Astrocyte (in vitro differentiated cells and primary cell): ENCODE data around the gene HABP4. TPM values are rescaled to one million over a fixed set of nuclear protein-coding genes. Genes with fewer than 3 reads are reported as not detected.

Experiments
- DNase-seq: peaks from one replicate; pipeline ENCODE4 v3.0.0-alpha.2; 2010; ENCODE audit warnings: low read depth
- FAIRE-seq: peaks from 2 replicates; lab custom pipeline; 2011; peaks lifted over from hg19 to GRCh38; lab: Jason Lieb, UNC
- H2AFZ ChIP-seq: 2 replicates; pipeline ENCODE4 v1.6.0; 2012; ENCODE audit warnings: low read depth, low read length, inconsistent platforms
- H3K27ac ChIP-seq: 2 replicates; pipeline ENCODE4 v1.5.1; 2011; ENCODE audit warnings: low read depth, low read length, inconsistent platforms
- H3K27me3 ChIP-seq: 2 replicates; pipeline ENCODE4 v1.6.0; 2011; ENCODE audit warnings: low read length, inconsistent platforms; ENCODE audit not compliant: insufficient read depth
- H3K36me3 ChIP-seq: 2 replicates; pipeline ENCODE4 v1.5.1; 2011; ENCODE audit warnings: low read length, inconsistent platforms; ENCODE audit not compliant: insufficient read depth
- H3K4me1 ChIP-seq: 2 replicates; pipeline ENCODE4 v1.5.1; 2011; ENCODE audit warnings: low read length, inconsistent platforms; ENCODE audit not compliant: insufficient read depth
- H3K4me2 ChIP-seq: 2 replicates; pipeline ENCODE4 v1.6.0; 2012; ENCODE audit warnings: low read length, inconsistent platforms
- H3K4me3 ChIP-seq: 2 replicates; pipeline ENCODE4 v1.5.1; 2011; ENCODE audit warnings: low read depth, mild to moderate bottlenecking, low read length, inconsistent platforms; ENCODE audit not compliant: insufficient read depth
- H3K79me2 ChIP-seq: 2 replicates; pipeline ENCODE4 v1.6.0; 2012; ENCODE audit warnings: mild to moderate bottlenecking, low read length, inconsistent platforms; ENCODE audit not compliant: insufficient read depth
- H3K9ac ChIP-seq: 2 replicates; pipeline ENCODE4 v1.6.0; 2012; ENCODE audit warnings: mild to moderate bottlenecking, low read length, inconsistent platforms
- H3K9me3 ChIP-seq: 2 replicates; pipeline ENCODE4 v1.5.1; 2012; ENCODE audit warnings: low read depth, mild to moderate bottlenecking, low read length, inconsistent platforms; ENCODE audit not compliant: insufficient read depth
- H4K20me1 ChIP-seq: 2 replicates; pipeline ENCODE4 v1.6.0; 2012; ENCODE audit warnings: low read length, inconsistent platforms; ENCODE audit not compliant: insufficient read depth
- H3K27ac Mint-ChIP-seq: one replicate; pipeline ENCODE4 v1.8.0; 2021; ENCODE audit warnings: mild to moderate bottlenecking, mixed read lengths; ENCODE audit not compliant: unreplicated experiment
- H3K27me3 Mint-ChIP-seq: one replicate; pipeline ENCODE4 v1.8.0; 2021; ENCODE audit warnings: low read depth, mixed read lengths; ENCODE audit not compliant: unreplicated experiment
- H3K36me3 Mint-ChIP-seq: one replicate; pipeline ENCODE4 v1.8.0; 2021; ENCODE audit warnings: low read depth, mixed read lengths; ENCODE audit not compliant: unreplicated experiment
- H3K4me1 Mint-ChIP-seq: one replicate; pipeline ENCODE4 v1.8.0; 2021; ENCODE audit warnings: low read depth, mixed read lengths; ENCODE audit not compliant: unreplicated experiment
- H3K4me3 Mint-ChIP-seq: one replicate; pipeline ENCODE4 v1.8.0; 2021; ENCODE audit warnings: mild to moderate bottlenecking, moderate library complexity, mixed read lengths; ENCODE audit not compliant: unreplicated experiment
- H3K9me3 Mint-ChIP-seq: one replicate; pipeline ENCODE4 v1.8.0; 2021; ENCODE audit warnings: mild to moderate bottlenecking, mixed read lengths; ENCODE audit not compliant: unreplicated experiment
- CTCF ChIP-seq: IDR thresholded peaks from 2 replicates; pipeline ENCODE4 v1.5.1; 2011; ENCODE audit warnings: low read depth, mild to moderate bottlenecking, inconsistent platforms, low read length, moderate library complexity; ENCODE audit not compliant: insufficient read depth
- EZH2 ChIP-seq: IDR thresholded peaks from 2 replicates; pipeline ENCODE4 v1.6.1; 2012; ENCODE audit warnings: mild to moderate bottlenecking, low read length, inconsistent platforms; ENCODE audit not compliant: insufficient read depth
- total RNA-seq: library from RNA; stranded (reverse); gene quantifications from 2 replicates; pipeline ENCODE4 v1.2.1, GENCODE V29; 2021

Gene HABP4
- total RNA-seq, 1 donor from 2014 or later = 20.1 TPM

- FAIRE-seq = no peak
- Histone ChIP-seq H3K4me1 (no peaks in the 10 kb centered on the region), H3K9ac (no peak overlapping the region), H3K4me3 (no peak overlapping the region), H3K9me3 (no peaks in the 10 kb centered on the region), H2AFZ (no peak overlapping the region), H3K27me3 (no peaks in the 10 kb centered on the region), H3K4me2 (no peak overlapping the region), H4K20me1 (no peaks in the 10 kb centered on the region), H3K27ac (no peak overlapping the region), H3K36me3 (no peaks in the 10 kb centered on the region), H3K79me2 (no peaks in the 10 kb centered on the region)
- DNase-seq = no peak
- H3K4me1 Mint-ChIP-seq = no peaks in the 10 kb centered on the region
- TF ChIP-seq CTCF = no peak
- TF ChIP-seq EZH2 = no peak
- H3K27me3 Mint-ChIP-seq = no peaks in the 10 kb centered on the region
- no peak overlapping the region for H3K4me3 Mint-ChIP-seq
- H3K27ac Mint-ChIP-seq = no peak overlapping the region
- peaks cover 2% of the 10 kb centered on the region for H3K9me3 Mint-ChIP-seq
- no peaks in the 10 kb centered on the region for H3K36me3 Mint-ChIP-seq
Observed at GRCh38 chr9:96437454-96437853, 12.5 kb upstream of the HABP4 start.

DNA sequence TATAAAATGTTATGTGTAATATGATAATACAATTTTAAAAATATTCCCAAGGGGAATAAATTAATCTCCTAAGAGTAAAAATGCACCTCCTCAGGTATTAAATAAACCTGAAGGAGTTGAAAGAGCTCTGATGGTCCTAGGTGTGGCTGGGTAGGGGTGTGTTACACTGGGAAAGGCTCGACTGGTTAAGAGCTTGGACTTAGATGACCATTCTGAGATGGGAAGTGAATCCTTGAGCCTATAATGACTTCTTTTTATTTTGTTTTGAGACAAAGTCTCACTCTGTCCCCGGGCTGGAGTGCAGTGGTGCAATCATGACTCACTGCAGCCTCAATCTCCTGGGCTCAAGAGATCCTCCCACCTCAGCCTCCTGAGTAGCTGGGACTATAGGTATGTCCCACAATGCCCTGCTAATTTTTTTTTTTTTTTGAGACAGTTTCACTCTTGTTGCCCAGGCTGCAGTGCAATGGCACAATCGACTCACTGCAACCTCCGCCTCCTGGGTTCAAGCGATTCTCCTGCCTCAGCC, 9.2 kb upstream of the HABP4 start:
- Mint-ChIP-seq H3K4me1 (no peaks in the 10 kb centered on the region), H3K27me3 (no peaks in the 10 kb centered on the region), H3K27ac (no peak overlapping the region), H3K9me3 (peaks cover 2% of the 10 kb centered on the region), H3K36me3 (no peaks in the 10 kb centered on the region), H3K4me3 (no peak overlapping the region)
- TF ChIP-seq EZH2 (no peak), CTCF (no peak)
- H4K20me1 ChIP-seq = no peaks in the 10 kb centered on the region
- no peak overlapping the region for H3K27ac ChIP-seq
- DNase-seq = no peak
- H3K9ac ChIP-seq = no peak overlapping the region
- no peak for FAIRE-seq
- H3K4me1 ChIP-seq = no peaks in the 10 kb centered on the region
- H3K36me3 ChIP-seq = no peaks in the 10 kb centered on the region
- no peak overlapping the region for H2AFZ ChIP-seq
- H3K4me3 ChIP-seq = no peak overlapping the region
- no peaks in the 10 kb centered on the region for H3K9me3 ChIP-seq
- H3K79me2 ChIP-seq = no peaks in the 10 kb centered on the region
- no peaks in the 10 kb centered on the region for H3K27me3 ChIP-seq
- H3K4me2 ChIP-seq = no peak overlapping the region

GRCh38 chr9:96441798-96442445, 8.0 kb upstream of the HABP4 start:
- no peaks in the 10 kb centered on the region for H3K4me1 Mint-ChIP-seq

More at GRCh38 chr9:96441798-96442445, 8.0 kb upstream of the HABP4 start:
- Histone ChIP-seq H2AFZ (no peak overlapping the region), H3K27me3 (no peaks in the 10 kb centered on the region), H3K4me2 (no peak overlapping the region), H3K9me3 (no peaks in the 10 kb centered on the region), H3K4me1 (no peaks in the 10 kb centered on the region), H3K4me3 (no peak overlapping the region), H4K20me1 (no peaks in the 10 kb centered on the region), H3K36me3 (no peaks in the 10 kb centered on the region), H3K9ac (no peak overlapping the region), H3K27ac (no peak overlapping the region), H3K79me2 (no peaks in the 10 kb centered on the region)
- no peak for TF ChIP-seq CTCF
- TF ChIP-seq EZH2 = no peak
- H3K4me3 Mint-ChIP-seq = no peak overlapping the region
- H3K27ac Mint-ChIP-seq = no peak overlapping the region
- DNase-seq (no peak), FAIRE-seq (no peak)
- no peaks in the 10 kb centered on the region for H3K36me3 Mint-ChIP-seq
- peaks cover 2% of the 10 kb centered on the region for H3K9me3 Mint-ChIP-seq
- H3K27me3 Mint-ChIP-seq = no peaks in the 10 kb centered on the region
